Gastroesophageal sphincter (tissue), 3 donors: ENCODE data around the gene QSOX1.

Experiments
- EP300 ChIP-seq: sonication (generic); formaldehyde crosslinking; IDR thresholded peaks from one replicate; pipeline ENCODE4 v1.6.1; 2017; ENCODE audit warnings: antibody characterized with exemption, mild to moderate bottlenecking
- POLR2A ChIP-seq, 2 donors: fragments of 450-650 bp; IDR thresholded peaks; one replicate each; pipeline ENCODE4 v1.6.1; 2017; ENCODE audit warnings: antibody characterized with exemption in 2 of 2, mild to moderate bottlenecking in 2 of 2, moderate library complexity in 1 of 2
- TF ChIP-seq, protein P1 (sequence below), 4 experiments: fragments of 200-600 bp in 2 of 4; fragments of 450-650 bp in 2 of 4; sonication (generic) in 1 of 4; IDR thresholded peaks; one replicate each; pipeline ENCODE4 v1.5.1; 2017 to 2019; ENCODE audit warnings: antibody characterized with exemption in 4 of 4, mild to moderate bottlenecking in 2 of 4, moderate library complexity in 2 of 4

DNA sequence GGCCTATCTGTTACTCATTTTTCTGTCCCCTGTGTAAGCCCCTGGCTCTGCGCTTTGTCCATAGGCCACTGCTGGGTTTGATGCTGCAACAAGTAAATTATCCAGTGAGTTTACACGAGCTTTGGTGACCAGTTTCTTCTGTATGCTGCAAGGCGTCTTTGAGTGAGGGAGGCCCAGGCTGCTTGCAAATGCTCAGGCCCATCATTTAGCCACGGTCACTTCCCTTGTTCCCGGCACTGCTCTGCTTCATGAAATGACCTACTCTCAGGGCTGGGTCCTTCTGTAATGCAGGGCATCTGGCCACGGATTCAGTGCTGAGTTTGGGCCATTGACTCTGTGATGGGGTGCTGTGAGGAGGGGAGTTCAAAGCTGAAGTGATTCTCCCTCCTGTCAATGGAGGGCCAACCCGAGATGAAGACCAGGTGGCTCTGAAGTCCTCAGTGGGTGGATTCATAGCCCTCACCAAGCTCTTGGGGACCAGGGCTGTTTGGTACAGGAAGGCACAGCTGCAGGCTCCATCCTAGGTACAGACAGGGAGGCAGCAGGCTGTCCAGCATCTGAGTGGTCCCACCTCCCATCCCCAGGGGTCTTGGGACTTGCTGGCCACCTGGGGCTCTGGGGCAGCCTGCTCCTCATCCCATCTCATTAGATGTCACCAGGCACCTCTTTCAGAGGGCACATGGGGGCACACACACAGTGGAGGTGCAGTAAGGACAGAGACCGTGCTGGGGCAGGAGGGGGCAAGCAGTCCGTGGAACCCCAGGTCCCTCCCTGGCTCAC, 97.0 kb downstream of the QSOX1 start:
- TF ChIP-seq, protein P1, sequence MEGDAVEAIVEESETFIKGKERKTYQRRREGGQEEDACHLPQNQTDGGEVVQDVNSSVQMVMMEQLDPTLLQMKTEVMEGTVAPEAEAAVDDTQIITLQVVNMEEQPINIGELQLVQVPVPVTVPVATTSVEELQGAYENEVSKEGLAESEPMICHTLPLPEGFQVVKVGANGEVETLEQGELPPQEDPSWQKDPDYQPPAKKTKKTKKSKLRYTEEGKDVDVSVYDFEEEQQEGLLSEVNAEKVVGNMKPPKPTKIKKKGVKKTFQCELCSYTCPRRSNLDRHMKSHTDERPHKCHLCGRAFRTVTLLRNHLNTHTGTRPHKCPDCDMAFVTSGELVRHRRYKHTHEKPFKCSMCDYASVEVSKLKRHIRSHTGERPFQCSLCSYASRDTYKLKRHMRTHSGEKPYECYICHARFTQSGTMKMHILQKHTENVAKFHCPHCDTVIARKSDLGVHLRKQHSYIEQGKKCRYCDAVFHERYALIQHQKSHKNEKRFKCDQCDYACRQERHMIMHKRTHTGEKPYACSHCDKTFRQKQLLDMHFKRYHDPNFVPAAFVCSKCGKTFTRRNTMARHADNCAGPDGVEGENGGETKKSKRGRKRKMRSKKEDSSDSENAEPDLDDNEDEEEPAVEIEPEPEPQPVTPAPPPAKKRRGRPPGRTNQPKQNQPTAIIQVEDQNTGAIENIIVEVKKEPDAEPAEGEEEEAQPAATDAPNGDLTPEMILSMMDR (IDR thresholded peaks at IDR 0.05) = no peak
- TF ChIP-seq POLR2A (IDR thresholded peaks at IDR 0.05) (no peak), EP300 (no peak)
